ENCODE measurements around the gene CUEDC1.

DNA sequence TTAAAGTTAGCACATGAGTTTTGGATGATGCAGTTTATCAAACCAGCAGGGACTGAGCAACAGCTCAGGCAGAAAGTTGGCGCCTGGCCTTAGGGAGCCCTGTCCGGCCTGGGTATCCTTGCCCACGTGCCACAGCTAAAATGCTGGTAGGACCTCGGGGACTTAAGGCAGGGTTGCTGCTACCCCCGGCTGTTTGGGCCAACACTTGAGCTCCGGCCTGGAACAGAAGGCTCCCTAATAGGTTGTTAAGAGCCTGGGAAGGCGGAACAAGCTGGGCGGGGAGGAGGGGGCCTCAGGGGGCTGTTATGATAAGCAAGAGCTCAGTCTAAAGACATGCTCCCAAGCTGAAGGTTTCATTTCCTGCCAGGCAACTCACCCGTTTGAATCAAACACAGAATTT lies 39.7 kb downstream of the CUEDC1 start:
- TF ChIP-seq, protein P1, sequence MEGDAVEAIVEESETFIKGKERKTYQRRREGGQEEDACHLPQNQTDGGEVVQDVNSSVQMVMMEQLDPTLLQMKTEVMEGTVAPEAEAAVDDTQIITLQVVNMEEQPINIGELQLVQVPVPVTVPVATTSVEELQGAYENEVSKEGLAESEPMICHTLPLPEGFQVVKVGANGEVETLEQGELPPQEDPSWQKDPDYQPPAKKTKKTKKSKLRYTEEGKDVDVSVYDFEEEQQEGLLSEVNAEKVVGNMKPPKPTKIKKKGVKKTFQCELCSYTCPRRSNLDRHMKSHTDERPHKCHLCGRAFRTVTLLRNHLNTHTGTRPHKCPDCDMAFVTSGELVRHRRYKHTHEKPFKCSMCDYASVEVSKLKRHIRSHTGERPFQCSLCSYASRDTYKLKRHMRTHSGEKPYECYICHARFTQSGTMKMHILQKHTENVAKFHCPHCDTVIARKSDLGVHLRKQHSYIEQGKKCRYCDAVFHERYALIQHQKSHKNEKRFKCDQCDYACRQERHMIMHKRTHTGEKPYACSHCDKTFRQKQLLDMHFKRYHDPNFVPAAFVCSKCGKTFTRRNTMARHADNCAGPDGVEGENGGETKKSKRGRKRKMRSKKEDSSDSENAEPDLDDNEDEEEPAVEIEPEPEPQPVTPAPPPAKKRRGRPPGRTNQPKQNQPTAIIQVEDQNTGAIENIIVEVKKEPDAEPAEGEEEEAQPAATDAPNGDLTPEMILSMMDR (IDR thresholded peaks at IDR 0.05), result no peak
- TF ChIP-seq EZH2 (IDR thresholded peaks at IDR 0.05; ENCODE audit: borderline replicate concordance, insufficient read depth, low read depth, low read length, poor library complexity, severe bottlenecking), result no peak

All from B cell (primary cell).